Measurements from ENCODE around the gene CTSS. TPM values are rescaled to one million over a fixed set of nuclear protein-coding genes. Genes with fewer than 3 reads are reported as not detected.
A peak's percentile ranks its signal among the peaks of the same experiment; 100 is the strongest.

CTSS gene
- total and polyA plus RNA-seq, 2 experiments from 2014 or later, result not detected

DNA sequence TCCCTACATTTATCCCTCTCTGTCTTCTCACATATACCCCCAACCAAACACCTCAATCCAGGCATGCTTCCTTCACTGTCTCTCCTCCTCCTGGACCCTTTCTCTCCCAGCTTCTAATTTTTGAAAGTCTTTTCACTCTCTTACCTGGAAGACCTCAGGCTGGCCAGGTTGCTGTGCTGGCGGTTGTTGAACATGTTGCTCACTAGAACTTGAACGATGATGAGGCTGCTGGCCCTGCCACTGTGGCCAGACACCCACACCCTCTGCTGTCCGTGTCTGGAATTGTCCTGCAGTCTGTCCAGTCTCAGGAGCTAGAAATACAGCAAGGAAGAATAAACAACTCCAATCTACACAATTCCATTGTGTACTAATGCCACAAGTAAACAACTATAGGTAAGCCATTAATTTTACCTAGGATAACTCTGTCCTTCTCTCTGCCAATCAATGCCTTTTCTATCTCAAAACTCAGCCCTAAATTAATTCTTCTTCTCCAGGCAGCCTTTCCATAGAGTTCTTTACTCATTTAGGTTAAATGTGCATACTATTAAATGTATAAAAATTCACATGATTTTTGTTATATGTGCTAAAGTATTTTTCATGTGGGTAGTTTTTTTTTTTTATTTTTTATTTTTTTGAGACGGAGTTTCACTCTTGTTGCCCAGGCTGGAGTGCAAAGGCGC is 47.6 kb upstream of the CTSS start:
- TF ChIP-seq POLR2AphosphoS5 (IDR thresholded peaks at IDR 0.05; ENCODE audit: low read depth) (no peak), CTCF (conservative IDR thresholded peaks at IDR 0.05; ENCODE audit: low read depth in 2 of 2) (peak; percentile 72 to 81)
- H3K4me2 ChIP-seq, result no peak overlapping the region
- peaks cover 5% of the 10 kb centered on the region for H3K4me1 ChIP-seq (ENCODE audit: insufficient read depth)
- H3K79me2 ChIP-seq (replicated peaks; ENCODE audit: insufficient read depth), result no peaks in the 10 kb centered on the region
- H3K4me3 ChIP-seq, result no peak overlapping the region
- H3K4me1 Mint-ChIP-seq, result peaks cover 4% of the 10 kb centered on the region; the same call in 2 of the 3 replicates
- H2AFZ ChIP-seq, result no peak overlapping the region
- no peaks in the 10 kb centered on the region for H3K9me2 ChIP-seq (ENCODE audit: insufficient read depth)
- no peak overlapping the region for H3K27ac Mint-ChIP-seq
- H4K20me1 ChIP-seq (replicated peaks; ENCODE audit: insufficient read depth), result no peaks in the 10 kb centered on the region
- ATAC-seq (peak; percentile 87), DNase-seq (ENCODE audit: low spot score) (peak; percentile 64)
- H3F3A ChIP-seq (replicated peaks; ENCODE audit: low read depth), result no peaks in the 10 kb centered on the region
- H3K27me3 ChIP-seq (ENCODE audit: insufficient read depth), result no peaks in the 10 kb centered on the region
- H3K36me3 ChIP-seq (ENCODE audit: insufficient read depth), result peaks cover 20% of the 10 kb centered on the region
- H3K27me3 Mint-ChIP-seq (ENCODE audit: insufficient read depth, low read depth, poor library complexity), result no peaks in the 10 kb centered on the region
- no peak overlapping the region for H3K4me3 Mint-ChIP-seq
- peaks cover 25% of the 10 kb centered on the region for H3K36me3 Mint-ChIP-seq (ENCODE audit: low read depth)
- H3K9me3 Mint-ChIP-seq, result no peaks in the 10 kb centered on the region
- no peak overlapping the region for H3K27ac ChIP-seq (ENCODE audit: low read depth)

GRCh38 chr1:150810958-150811659 is 45.5 kb upstream of the CTSS start:
- H3K36me3 ChIP-seq (ENCODE audit: insufficient read depth), result peaks cover 20% of the 10 kb centered on the region

GRCh38 chr1:150809651-150810050 is 44.1 kb upstream of the CTSS start:
- no peaks in the 10 kb centered on the region for H3K79me2 ChIP-seq (replicated peaks; ENCODE audit: insufficient read depth)
- no peak overlapping the region for H3K4me3 Mint-ChIP-seq

More at GRCh38 chr1:150810958-150811659, 45.5 kb upstream of the CTSS start:
- Histone ChIP-seq H3K4me3 (no peak overlapping the region), H3K4me2 (no peak overlapping the region), H3K27me3 (ENCODE audit: insufficient read depth) (no peaks in the 10 kb centered on the region), H3K4me1 (ENCODE audit: insufficient read depth) (peaks cover 26% of the 10 kb centered on the region), H3K27ac (ENCODE audit: low read depth) (no peak overlapping the region), H2AFZ (no peak overlapping the region), H3K9me2 (ENCODE audit: insufficient read depth) (no peaks in the 10 kb centered on the region), H4K20me1 (replicated peaks; ENCODE audit: insufficient read depth) (no peaks in the 10 kb centered on the region), H3F3A (replicated peaks; ENCODE audit: low read depth) (no peaks in the 10 kb centered on the region), H3K79me2 (replicated peaks; ENCODE audit: insufficient read depth) (no peaks in the 10 kb centered on the region)
- Mint-ChIP-seq H3K4me3 (no peak overlapping the region), H3K4me1 (peaks cover 24% of the 10 kb centered on the region), H3K36me3 (ENCODE audit: low read depth) (peaks cover 11% of the 10 kb centered on the region), H3K27me3 (ENCODE audit: insufficient read depth, low read depth, poor library complexity) (peaks cover 2% of the 10 kb centered on the region), H3K27ac (no peak overlapping the region), H3K9me3 (no peaks in the 10 kb centered on the region)
- ATAC-seq (no peak), DNase-seq (ENCODE audit: low spot score) (no peak)
- TF ChIP-seq ZNF331 (CRISPR knock-in tag; IDR thresholded peaks at IDR 0.05; ENCODE audit: low read depth), result no peak
- TF ChIP-seq, protein P1, sequence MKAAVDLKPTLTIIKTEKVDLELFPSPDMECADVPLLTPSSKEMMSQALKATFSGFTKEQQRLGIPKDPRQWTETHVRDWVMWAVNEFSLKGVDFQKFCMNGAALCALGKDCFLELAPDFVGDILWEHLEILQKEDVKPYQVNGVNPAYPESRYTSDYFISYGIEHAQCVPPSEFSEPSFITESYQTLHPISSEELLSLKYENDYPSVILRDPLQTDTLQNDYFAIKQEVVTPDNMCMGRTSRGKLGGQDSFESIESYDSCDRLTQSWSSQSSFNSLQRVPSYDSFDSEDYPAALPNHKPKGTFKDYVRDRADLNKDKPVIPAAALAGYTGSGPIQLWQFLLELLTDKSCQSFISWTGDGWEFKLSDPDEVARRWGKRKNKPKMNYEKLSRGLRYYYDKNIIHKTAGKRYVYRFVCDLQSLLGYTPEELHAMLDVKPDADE (IDR thresholded peaks at IDR 0.05), result no peak

More at GRCh38 chr1:150809651-150810050, 44.1 kb upstream of the CTSS start:
- H3K27ac Mint-ChIP-seq, result no peak overlapping the region
- Histone ChIP-seq H3K4me3 (no peak overlapping the region), H3F3A (replicated peaks; ENCODE audit: low read depth) (no peaks in the 10 kb centered on the region), H3K27me3 (ENCODE audit: insufficient read depth) (no peaks in the 10 kb centered on the region), H3K4me1 (ENCODE audit: insufficient read depth) (peaks cover 27% of the 10 kb centered on the region), H3K9me2 (ENCODE audit: insufficient read depth) (no peaks in the 10 kb centered on the region), H3K36me3 (ENCODE audit: insufficient read depth) (peaks cover 17% of the 10 kb centered on the region), H4K20me1 (replicated peaks; ENCODE audit: insufficient read depth) (no peaks in the 10 kb centered on the region), H2AFZ (no peak overlapping the region), H3K4me2 (no peak overlapping the region), H3K27ac (ENCODE audit: low read depth) (no peak overlapping the region)
- ATAC-seq (no peak), DNase-seq (ENCODE audit: low spot score) (no peak)
- TF ChIP-seq, protein P2, sequence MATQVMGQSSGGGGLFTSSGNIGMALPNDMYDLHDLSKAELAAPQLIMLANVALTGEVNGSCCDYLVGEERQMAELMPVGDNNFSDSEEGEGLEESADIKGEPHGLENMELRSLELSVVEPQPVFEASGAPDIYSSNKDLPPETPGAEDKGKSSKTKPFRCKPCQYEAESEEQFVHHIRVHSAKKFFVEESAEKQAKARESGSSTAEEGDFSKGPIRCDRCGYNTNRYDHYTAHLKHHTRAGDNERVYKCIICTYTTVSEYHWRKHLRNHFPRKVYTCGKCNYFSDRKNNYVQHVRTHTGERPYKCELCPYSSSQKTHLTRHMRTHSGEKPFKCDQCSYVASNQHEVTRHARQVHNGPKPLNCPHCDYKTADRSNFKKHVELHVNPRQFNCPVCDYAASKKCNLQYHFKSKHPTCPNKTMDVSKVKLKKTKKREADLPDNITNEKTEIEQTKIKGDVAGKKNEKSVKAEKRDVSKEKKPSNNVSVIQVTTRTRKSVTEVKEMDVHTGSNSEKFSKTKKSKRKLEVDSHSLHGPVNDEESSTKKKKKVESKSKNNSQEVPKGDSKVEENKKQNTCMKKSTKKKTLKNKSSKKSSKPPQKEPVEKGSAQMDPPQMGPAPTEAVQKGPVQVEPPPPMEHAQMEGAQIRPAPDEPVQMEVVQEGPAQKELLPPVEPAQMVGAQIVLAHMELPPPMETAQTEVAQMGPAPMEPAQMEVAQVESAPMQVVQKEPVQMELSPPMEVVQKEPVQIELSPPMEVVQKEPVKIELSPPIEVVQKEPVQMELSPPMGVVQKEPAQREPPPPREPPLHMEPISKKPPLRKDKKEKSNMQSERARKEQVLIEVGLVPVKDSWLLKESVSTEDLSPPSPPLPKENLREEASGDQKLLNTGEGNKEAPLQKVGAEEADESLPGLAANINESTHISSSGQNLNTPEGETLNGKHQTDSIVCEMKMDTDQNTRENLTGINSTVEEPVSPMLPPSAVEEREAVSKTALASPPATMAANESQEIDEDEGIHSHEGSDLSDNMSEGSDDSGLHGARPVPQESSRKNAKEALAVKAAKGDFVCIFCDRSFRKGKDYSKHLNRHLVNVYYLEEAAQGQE (IDR thresholded peaks at IDR 0.05; ENCODE audit: unreplicated experiment), result no peak
- TF ChIP-seq, protein P1 (IDR thresholded peaks at IDR 0.05), result no peak
- TF ChIP-seq CREB1 (CRISPR knock-in tag; IDR thresholded peaks at IDR 0.05; ENCODE audit: low read depth), result no peak
- no peak for TF ChIP-seq ZNF114 (CRISPR knock-in tag; IDR thresholded peaks at IDR 0.05)
- no peak for TF ChIP-seq JUNB (IDR thresholded peaks at IDR 0.05; ENCODE audit: unreplicated experiment)
- H3K9me3 Mint-ChIP-seq, result no peaks in the 10 kb centered on the region
- H3K36me3 Mint-ChIP-seq (ENCODE audit: low read depth), result peaks cover 7% of the 10 kb centered on the region; the same call in 2 of the 3 replicates
- H3K4me1 Mint-ChIP-seq, result peaks cover 30% of the 10 kb centered on the region
- peaks cover 2% of the 10 kb centered on the region for H3K27me3 Mint-ChIP-seq (ENCODE audit: insufficient read depth, low read depth, poor library complexity)

All from GM23338 (cell line).